ENCODE measurements around the gene CHST13. TPM values are rescaled to one million over a fixed set of nuclear protein-coding genes. Genes with fewer than 3 reads are reported as not detected.

CHST13 gene
- total and polyA plus RNA-seq, 2 of the 4 experiments (the other 2 are of a cell fraction): not detected

- dilution Hi-C loops (cut with HindIII; ENCODE audit: low sequenced_read_pairs, unreplicated experiment): no loop called here
Measured at GRCh38 chr3:126569390-126569975, 45.5 kb downstream of the CHST13 start.

More at GRCh38 chr3:126569390-126569975, 45.5 kb downstream of the CHST13 start:
- no TSS peak for BruUV-seq (replicated peaks)
- Histone ChIP-seq H3K9me3 (ENCODE audit: control insufficient read depth, insufficient read depth, low read length) (no peaks in the 10 kb centered on the region), H4K8ac (ENCODE audit: low read depth in 2 of 2, low read length in 2 of 2) (no peak overlapping the region), H3K36me3 (ENCODE audit: control insufficient read depth, insufficient read depth, low read length) (no peaks in the 10 kb centered on the region), H2AK5ac (ENCODE audit: low read depth, low read length) (no peak overlapping the region), H3K4me2 (ENCODE audit: low read depth, low read length) (no peak overlapping the region), H3K27ac (ENCODE audit: insufficient read depth, low read length) (no peak overlapping the region), H2BK5ac (ENCODE audit: low read depth, low read length, poor library complexity, severe bottlenecking) (no peak overlapping the region), H3K14ac (replicated peaks; ENCODE audit: low read depth, low read length) (no peak overlapping the region), H4K5ac (ENCODE audit: low read depth, low read length) (no peak overlapping the region), H2BK20ac (ENCODE audit: low read depth, low read length) (no peak overlapping the region), H3K4ac (ENCODE audit: low read depth, low read length) (no peak overlapping the region), H2BK120ac (ENCODE audit: low read depth, low read length) (no peak overlapping the region), H3K4me3 (ENCODE audit: insufficient read depth, low read depth, low read length) (no peak overlapping the region), H3K23ac (ENCODE audit: low read depth, low read length) (no peak overlapping the region), H2AFZ (replicated peaks; ENCODE audit: low read length, poor library complexity) (no peak overlapping the region), H3K27me3 (ENCODE audit: control insufficient read depth, insufficient read depth, low read length) (peaks cover 37% of the 10 kb centered on the region), H3K18ac (ENCODE audit: low read depth, low read length) (no peak overlapping the region), H2BK15ac (ENCODE audit: low read depth, low read length) (no peak overlapping the region), H2AK9ac (replicated peaks; ENCODE audit: low read depth, low read length, poor library complexity) (no peak overlapping the region), H4K91ac (ENCODE audit: insufficient read depth, low read depth, low read length) (no peak overlapping the region), H4K20me1 (ENCODE audit: insufficient read depth, low read length) (no peaks in the 10 kb centered on the region), H3K79me1 (ENCODE audit: low read depth in 1 of 2, low read length in 2 of 2) (no peaks in the 10 kb centered on the region), H3K56ac (ENCODE audit: extremely low read depth, insufficient read depth, low read length) (no peak overlapping the region), H3K9me1 (ENCODE audit: insufficient read depth, low read length) (no peaks in the 10 kb centered on the region), H3K9ac (ENCODE audit: low read depth, low read length) (no peak overlapping the region), H3K4me1 (ENCODE audit: control insufficient read depth, insufficient read depth, low read length) (no peaks in the 10 kb centered on the region)
- no peak for TF ChIP-seq MXI1 (IDR thresholded peaks at IDR 0.05; ENCODE audit: borderline replicate concordance, low read depth, low read length)
- no peak for TF ChIP-seq ELK1 (IDR thresholded peaks at IDR 0.05; ENCODE audit: borderline replicate concordance, low read depth, low read length)
- TF ChIP-seq SMC3 (IDR thresholded peaks at IDR 0.05; ENCODE audit: low read depth, low read length): no peak
- POLR2A ChIA-PET (ENCODE audit: unreplicated experiment): no interaction called here
- in situ Hi-C loops (cut with MboI; ENCODE audit: low sequenced_read_pairs): no loop called here
- DNase-seq: no peak
- 67% methylated on average over 4 of the region's 9 CpGs; no CpG with 5 or more reads in 1 of the 2 experiments for WGBS, 2 experiments (ENCODE audit: extremely low coverage in 2 of 2, insufficient read length in 1 of 2)
- ATAC-seq (ENCODE audit: low read depth): no peak
- CTCF ChIA-PET: interaction anchor here (1.1 kb wide), 1 partner anchor 12 kb away, joined by 3 read pairs; no protein-coding TSS in a partner anchor
- intact Hi-C loops (cut with micrococcal nuclease): no loop called here
